GM18502 (cell line): ENCODE results near the gene GTF2F2.

ENCODE experiments used
- ATAC-seq: cut with Tn5 transposase; IDR thresholded peaks from one replicate; pipeline ENCODE4 v1.9.1; 2021; ENCODE audit warnings: mild to moderate bottlenecking; ENCODE audit not compliant: unreplicated experiment, poor library complexity

Gene GTF2F2, protein sequence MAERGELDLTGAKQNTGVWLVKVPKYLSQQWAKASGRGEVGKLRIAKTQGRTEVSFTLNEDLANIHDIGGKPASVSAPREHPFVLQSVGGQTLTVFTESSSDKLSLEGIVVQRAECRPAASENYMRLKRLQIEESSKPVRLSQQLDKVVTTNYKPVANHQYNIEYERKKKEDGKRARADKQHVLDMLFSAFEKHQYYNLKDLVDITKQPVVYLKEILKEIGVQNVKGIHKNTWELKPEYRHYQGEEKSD

DNA sequence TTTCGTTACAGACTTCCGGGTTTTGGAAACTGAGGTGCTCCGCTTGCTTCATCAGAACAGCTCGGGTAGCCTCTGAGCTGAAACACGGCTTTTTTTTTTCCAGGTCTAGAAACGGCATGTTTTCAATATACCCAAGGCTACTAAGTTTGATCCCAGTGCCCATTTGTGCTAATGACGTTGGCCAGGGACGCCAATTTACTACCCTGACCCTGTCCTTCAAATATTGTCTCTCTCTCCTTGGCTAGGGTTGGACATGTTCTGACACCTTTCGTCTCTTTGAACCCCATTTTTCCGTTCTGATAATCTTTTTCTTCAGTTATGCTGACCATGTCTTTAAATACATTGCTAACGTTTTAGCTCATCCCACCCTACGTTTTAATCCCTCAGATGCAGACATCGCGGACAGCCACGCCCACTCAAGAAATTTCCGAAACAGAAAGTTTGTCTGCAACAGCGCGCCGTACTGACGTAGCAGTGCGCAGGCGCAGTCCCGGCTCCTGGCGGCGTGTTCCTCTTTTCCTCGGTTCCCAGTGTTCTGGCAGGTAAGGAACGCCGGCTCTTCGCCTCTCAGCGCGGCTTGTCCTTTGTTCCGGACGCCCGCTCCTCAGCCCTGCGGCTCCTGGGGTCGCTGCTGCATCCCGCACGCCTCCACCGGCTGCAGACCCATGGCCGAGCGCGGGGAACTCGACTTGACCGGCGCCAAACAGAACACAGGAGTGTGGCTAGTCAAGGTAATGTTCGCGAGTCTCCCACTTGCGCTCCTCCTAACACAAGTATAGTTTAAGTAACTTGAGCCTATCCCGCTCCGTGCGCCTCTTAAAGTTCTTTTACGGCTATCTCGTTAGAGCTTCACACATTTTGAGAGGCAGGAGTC lies at the start of gene GTF2F2:
GTF2F2 (plus strand) TSS at position 520 of the 874 bp plus-strand sequence; CDS start at position 666, 146 bp downstream.
- ATAC-seq, result peak; percentile 83

DNA sequence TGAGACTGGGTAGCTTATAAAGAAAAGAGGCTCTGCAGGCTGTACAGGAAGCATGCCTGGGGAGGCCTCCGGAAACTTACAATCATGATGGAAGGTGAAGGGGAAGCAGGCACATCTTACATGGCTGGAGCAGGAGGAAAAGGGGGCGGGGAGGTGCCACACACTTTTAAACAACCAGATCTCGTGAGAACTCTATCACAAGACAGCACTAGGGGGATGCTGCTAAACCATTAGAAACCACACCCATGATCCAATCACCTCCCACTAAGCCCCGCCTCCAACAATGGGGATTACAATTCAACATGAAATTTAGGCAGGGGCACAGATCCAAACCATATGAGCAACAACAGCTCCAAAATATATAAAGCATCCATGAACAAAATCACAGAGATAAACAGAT lies 46.5 kb upstream of the GTF2F2 start:
- ATAC-seq, result no peak

DNA sequence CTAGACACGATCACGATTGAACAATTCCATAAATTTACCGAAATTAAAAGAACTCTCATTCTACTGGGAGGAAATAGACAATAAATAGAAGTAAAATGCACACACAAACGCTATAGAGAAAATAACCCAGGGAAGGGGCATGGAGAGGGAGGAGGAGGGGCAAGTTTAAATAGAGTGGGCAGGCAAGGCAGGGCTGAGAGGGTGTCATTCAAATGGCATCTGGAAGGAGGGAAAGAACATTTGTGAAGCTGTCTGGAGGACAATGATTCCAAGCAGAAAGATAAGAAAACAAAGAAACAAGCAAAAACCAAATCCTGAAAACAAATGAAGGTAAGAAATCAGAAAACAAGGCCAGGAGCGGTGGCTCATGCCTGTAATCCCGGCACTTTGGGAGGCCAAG lies 45.6 kb upstream of the GTF2F2 start:
- ATAC-seq, result no peak

DNA sequence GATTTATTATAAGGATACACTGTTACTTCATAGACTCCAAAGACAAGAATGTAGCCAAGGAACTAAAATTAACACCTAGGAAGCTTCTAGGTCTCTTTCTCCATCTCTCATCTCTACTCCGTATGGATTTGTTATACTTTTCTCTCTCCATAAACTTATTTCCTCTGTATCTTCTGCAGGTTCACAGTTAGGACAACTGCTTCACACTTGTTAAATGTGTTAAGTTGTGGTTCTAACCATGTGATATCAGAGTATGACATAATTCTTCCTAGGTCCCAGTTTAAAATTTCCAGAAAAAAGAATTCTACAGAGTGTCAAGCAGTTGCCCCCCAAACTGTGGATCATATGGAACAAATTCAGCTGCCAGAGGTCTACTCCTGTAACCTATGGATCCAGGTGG lies 42.3 kb upstream of the GTF2F2 start:
- ATAC-seq, result no peak

DNA sequence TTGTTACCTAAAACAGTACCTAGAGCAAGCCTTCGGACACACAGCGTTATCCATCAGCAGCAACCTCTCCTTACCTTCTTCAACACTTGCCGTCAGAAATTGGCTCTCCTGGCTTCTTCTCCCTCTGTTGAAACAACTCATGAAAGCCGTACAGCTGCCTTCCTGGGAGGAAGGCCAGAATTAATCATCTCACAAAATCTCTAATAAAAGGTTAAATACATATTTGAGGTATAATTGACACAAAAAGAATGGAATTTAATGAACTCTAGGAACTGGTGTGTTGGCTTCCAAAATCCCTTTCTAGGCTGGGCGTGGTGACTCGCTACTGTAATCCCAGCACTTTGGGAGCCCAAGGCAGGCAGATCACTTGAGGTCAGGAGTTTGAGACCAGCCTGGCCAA lies 37.3 kb upstream of the GTF2F2 start:
- no peak for ATAC-seq

DNA sequence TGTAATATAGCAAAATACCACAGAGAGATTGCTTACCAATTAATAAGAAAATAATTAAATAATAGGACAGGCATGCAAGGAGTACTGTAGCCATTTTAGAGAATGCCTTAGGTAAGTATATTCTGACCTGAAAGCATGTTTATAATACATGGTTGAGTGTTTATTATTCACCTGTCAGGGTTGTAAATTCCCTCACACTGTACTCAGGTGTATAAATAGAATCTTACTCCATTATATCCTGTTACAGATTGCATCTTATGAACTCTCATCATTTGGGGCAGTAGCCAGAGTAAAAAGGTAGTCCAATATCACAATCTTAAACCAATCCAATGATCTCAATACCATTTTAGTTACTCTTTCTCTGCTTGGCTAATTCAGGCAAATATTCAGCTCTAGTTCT lies 35.8 kb upstream of the GTF2F2 start:
- ATAC-seq, result no peak

DNA sequence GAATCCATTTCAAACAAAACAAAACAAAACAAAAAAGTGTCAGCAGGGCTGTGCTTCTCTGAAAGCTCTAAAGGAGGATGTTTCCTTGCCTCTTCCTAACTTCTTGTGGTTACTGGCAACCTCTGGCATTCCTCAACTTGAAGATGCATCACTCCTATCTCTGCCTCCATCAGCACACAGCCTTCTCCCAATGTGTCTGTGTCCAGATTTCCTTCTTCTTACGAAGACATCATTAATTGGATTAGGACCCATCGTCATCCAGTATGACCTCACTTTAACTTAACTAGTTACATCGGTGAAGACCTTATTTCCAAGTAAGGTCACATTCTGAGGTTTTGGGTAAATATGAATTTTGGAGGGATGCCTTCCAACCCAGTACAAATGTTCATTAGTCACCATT lies 33.8 kb upstream of the GTF2F2 start:
- ATAC-seq, result no peak

DNA sequence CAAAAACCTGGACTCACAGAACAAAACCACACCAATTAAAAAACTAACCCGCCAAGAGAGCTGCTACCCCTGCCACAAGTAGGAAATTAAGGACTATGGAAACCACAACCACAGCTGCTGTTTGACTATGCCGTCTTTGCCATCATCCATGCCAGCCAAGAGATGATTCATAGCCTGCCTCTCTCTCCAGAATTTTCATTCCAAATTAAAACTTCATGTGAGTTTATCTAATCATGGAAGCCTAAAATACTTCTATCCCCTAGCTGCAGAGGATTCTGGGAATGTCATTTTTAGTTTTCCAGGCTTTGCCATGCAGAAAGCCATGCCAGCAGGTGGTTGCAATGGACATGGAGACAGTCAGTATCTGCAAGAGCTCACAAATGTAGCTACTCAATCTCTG lies 27.6 kb upstream of the GTF2F2 start:
- ATAC-seq, result no peak

DNA sequence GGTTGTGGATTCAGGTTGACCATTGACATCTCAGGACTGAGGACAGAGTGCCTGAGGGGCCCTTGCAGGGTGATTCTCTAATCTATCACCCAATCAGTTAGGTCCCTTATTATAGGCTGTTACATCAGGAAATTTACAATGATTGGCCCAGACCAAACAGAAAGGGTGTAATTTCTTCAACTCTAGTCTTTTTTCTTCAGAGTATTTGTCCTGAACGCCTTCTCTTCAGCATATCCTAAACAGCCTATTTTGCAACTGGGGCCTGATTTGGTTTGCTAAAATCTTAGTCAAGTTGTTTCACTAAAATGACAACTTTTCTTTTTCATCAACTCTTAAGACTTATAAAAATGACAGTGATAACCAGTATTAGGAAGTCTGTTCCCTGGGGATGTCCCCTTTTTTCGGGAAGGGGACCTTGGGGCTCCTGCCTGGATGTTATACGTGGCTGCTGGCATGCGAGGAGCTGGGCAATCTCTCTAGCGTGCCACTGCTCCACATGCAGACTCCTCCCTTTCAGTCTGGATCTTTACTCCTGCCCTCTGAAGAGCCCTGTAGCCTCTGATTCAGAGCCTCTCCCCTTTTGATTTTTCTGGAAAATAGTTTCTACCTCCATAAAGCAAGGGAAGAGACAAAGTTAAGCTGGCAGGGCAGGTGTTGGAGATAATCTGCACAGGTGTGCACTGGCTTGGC lies 19.6 kb upstream of the GTF2F2 start:
- no peak for ATAC-seq

DNA sequence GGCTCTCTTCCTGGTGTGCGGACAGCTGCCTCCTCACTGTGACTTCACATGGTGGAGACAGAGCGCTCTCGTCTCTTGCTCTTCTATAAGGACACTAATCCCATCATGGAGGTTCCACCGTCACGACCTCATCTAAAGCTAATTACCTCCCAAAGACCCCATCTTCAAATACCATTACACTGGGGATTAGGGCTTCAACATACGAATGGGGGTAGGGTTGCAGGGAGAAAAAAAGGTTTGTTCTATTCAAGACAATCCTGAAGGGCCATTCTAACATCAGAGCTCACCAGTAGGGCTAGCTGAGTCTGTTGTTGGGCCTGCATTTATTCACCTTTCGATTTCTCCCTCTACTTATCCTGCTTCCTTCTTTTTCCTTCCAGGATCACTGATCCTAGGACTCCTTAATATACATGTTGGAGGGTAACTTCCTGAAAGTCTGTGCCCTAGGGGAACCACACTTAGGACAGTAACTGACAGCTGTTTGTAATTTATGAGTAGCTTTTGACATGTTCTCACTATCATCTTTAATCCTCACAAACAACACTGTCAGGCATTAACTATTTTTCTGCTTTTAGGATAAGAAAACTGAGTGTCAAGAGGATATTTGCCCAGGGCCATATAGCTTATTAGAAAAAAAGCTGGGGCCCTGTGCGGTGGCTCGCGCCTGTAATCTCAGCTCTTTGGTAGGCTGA lies 18.8 kb upstream of the GTF2F2 start:
- no peak for ATAC-seq

DNA sequence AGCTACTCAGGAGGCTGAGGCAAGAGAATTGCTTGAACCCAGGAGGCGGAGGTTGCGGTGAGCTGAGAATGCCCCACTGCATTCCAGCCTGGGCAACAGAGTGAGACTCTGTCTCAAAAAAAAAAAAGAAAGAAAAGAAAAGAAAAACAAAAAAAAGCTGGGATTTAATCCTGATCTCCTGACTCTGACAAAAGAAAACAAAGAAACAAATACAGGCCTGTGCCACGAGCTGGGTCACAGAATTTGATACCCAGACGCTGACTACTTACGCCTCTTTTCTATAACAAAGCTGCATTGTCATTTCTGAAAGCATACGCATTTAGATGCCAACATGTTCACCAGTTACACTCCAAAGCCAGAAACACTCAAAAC lies 18.2 kb upstream of the GTF2F2 start:
- no peak for ATAC-seq

DNA sequence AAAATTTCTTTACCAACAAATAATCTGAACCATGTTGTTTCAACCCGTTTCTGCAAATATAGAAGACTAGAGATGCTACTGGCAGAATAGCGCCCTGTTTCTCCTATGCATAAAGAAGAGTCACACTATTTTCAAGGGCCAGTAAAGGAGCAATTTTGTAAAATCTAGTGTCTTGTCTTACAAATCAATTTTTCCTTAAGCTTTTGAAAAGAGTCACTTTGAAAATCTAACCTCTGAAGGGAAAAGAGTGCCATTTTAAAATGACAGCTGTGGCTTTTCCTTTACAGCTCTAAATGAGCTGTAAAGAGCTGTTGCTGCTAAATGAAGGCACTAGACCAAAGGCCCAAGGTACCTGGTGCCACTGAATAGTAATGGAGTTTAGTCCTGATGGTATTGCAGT lies 16.9 kb upstream of the GTF2F2 start:
- no peak for ATAC-seq

DNA sequence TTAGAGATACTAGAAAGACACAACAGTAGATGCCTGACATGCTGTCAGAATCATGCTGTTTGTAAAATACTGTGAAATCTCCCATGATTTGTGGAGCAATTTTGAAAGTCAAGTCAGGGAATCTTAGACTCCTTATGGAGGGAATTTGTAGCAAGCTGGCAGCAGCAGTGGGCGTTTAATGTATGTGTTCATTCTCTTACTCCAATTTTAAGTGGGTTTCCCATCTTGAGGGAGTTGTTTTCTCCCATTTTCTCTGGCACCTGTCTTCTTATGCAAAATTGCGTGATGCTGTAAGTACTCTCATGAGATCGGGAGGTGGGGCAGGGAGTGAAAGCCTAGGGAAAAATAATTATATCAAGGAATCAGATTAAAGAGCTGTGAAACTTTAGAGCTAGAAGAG lies 16.0 kb upstream of the GTF2F2 start:
- ATAC-seq, result no peak

DNA sequence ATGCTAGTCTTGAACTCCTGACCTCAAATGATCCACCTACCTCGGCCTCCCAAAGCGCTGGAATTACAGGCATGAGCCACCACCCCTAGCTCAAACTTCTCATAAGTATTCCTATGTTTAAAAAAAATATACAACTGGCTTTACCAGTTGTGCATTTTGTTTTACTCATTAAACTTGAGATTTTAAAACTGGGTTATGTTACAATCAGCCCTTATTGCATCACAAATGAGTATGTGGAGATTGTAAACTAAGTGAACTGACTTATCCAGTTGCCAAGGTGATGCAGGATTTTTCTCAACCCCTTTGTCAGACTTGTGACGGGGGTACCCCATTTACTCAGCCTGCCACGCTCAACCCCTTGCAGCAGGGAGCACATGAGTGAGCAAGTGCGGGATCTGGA lies 14.4 kb upstream of the GTF2F2 start:
- ATAC-seq, result no peak

DNA sequence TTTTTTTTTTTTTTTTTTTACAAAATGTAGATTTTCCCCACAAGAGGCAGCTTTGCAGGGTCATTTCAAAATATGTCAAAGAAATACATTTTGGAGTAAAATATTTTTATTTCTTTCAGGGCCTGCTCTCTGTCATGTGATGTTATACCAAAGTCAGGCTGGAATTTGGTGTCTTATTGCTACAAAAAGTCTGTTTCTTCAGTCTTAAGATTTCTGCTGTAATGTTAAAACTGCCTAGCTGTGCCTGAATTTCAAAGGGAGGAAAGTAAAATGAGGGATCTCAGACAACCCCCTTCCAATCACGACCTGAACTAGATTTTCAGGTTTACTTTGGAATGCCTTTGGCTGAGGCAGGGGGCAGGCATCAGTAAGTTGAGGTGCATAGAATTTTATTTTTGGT lies 12.8 kb upstream of the GTF2F2 start:
- ATAC-seq, result no peak

DNA sequence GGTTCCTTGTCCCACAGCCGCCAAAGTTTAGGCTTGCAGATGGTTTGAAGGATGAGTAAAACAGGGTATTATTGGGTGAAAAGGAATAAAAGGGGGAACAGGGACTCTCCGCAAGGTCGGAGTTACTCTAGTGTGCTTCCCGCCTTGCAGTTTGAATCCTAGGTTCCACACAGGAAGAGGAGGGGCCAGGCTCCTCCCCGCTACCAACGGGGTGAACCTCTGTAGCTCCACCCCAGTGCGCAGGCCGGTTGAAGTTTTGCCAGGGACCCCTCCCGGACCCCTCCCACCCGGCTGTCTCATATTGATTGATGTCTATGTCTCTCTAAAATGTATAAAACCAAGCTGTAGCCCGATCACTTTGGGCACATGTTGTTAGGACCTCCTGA lies 11.6 kb upstream of the GTF2F2 start:
- ATAC-seq, result no peak

DNA sequence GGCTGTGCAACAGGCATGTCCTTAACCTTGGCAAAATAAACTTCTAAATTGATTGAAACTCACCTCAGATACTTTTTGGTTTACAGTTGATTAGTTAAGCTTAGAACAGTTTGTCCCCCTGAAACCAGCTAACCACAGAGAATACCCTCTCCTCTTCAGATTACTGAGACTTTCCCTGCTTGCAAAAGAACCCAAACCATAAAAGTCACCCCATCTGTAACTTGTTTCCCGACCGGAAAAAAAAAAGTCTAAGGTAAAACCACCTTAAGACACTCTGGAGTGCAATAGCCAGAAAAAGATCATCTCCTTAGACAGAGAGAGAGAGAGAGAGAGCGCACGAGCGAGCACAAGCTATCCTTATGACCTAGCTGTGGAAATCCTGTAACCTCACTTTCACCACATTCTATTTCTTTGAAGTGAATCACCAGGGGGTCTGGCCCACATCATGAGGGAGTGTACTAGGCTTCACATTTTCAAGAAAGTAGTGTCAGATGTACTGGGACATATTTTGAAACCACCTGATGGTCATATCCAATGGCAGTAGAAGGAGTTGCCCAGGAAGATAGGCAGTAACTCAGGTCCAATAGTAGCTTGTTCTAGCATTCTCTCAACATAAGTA lies 11.1 kb upstream of the GTF2F2 start:
- peak; percentile 81 for ATAC-seq

DNA sequence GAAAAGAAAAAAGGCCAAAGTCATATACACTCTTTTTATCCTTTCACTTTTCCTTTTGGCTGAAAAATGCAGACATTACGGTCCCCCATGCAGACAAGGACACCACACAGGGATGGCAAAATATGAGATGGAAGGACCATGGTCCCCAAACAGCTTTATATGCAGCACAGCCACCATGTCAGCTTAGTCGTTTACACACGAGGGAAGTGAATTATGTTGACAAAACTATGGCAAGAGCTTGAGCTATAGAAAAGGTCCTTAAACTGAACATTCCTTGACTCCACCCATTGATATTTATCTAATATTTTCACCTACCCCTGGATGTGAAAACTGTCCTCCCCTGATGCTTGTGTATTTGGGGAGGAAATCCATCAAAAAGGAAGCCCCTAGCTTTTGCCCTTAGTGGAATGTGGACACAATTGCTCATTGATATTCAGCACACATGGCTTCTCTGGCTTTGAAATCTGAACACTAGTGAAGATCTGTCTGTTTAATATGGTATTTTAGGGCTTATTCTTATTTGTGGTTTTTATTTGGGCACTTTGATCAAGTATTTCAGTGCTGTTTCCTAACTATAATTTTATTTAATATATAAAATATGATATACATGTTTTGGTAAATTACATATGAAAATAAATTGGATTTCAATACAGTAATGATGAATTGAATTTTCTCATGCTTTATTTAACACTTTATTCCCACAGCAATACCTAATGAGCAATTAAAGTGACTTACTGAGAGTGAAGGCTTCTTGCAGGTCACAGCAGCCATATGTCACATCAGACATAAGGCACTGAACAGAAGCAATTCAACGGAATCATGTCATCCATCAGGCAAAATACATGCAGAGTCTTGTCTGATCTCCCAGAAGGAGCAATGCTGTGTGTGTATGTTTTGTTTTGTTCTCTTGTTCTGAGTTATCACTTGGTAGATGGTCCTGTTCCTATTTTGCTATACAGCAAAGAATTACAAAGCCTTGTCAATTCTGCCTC lies 6.8 kb upstream of the GTF2F2 start:
- no peak for ATAC-seq

DNA sequence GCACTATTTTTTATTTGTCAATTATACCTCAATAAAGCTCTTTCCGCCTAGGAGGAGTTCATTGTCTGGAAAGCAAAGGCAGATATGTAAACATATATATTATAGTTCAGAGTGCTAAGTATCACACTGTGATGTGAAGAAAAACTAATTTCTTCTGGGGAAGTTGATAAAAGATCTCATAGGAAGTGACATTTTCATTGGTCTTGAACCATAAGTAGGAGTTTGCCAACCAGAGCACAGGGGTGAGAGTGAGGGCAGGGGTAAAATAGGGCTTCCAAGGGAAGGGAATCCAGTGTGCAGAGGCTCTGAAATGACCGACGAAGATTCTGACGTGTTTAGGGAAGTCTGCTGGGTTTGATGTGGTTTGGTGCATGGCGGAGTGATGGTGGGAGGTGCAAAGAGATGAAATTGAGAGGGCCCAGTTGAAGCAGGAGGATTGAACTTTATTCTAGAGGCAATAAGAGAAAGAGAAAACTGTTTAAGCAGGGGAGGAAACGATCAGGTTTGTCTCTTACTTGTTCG lies 780 bp upstream of the GTF2F2 start:
- peak; percentile 37 for ATAC-seq
